Measurements from ENCODE around the gene SLC25A42.

DNA sequence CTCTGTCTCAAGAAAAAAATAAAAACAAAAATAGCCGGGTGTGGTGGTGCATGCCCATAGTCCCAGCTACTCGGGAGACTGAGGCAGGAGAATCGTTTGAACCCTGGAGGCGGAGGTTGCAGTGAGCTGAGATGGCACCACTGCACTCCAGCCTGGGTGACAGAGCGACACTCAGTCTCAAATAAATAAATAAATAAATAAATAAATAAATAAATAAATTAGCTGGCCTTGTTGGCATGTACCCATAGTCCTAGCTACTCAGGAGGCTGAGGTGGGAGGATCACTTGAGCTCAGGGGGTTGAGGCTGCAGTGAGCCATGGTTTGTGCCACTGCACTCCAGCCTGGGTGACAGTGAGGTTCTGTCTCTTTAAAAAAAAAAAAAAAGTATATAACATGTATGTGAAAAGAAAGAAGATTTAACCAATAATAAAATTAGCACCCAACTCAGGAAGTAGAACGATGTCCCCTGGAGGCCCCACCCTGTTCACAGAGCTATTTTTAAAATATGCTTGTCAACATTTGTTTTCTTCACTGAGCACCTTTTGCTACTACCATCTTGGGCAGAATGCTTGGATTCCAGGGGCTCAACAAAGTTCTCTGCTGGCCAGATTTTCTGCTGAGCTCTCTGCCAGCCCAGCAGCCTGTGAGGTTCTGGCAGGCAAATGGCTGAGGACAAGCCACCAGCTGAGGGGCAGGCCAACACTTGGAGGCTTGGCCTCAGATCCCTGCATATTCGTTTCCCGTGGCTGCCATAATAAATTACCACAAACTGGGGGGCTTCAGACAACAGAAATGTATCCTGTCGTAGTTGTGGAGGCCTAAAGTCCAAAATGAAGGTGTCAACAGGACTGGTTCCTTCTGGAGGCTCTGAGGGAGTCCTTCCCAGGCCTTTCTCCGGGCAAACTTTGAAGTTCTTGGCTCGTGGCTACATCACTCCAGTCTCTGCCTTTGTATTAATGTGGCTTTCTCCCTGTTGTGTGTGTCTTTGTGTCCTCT lies 5.2 kb downstream of the SLC25A42 start:
- TF ChIP-seq EZH2 (IDR thresholded peaks at IDR 0.05; ENCODE audit: insufficient read depth, poor library complexity, severe bottlenecking) = no peak
- TF ChIP-seq EZH2phosphoT487 (IDR thresholded peaks at IDR 0.05; ENCODE audit: insufficient read depth, low read depth) = no peak

Data from GM23248 (cell line).